Measurements from ENCODE around the gene SLC4A2.

SLC4A2 gene

DNA sequence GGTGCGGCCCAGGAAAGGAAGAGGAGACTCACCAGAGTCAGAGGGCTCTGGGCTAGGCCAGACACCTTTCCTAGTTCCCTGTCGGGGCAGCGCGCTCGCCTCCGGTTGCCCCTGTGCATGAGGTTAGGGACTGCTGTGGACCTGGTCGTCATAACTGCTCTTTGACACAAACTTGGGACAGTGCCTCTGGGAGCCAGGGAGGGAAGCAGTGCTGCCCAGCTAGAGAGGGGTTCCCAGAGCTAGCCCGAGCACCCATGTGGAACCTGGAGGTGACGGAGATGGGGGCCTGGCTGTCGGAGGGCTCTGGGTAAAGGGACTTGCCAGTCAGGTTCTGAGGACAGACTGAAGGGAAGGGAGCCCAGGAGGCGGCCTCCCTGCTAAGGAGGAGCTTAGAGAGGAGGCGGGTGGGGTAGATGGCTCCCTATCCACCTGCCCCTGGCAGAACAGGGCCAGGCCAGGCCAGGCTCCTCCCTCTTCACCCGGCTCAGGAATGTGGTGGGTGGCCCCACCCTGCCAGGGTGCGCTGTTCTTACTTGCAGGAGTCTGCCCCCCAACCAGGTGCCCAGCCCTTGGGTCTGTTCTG is 56.5 kb downstream of the SLC4A2 start:
- no peak for DNase-seq (ENCODE audit: low read depth in 2 of 2)

DNA sequence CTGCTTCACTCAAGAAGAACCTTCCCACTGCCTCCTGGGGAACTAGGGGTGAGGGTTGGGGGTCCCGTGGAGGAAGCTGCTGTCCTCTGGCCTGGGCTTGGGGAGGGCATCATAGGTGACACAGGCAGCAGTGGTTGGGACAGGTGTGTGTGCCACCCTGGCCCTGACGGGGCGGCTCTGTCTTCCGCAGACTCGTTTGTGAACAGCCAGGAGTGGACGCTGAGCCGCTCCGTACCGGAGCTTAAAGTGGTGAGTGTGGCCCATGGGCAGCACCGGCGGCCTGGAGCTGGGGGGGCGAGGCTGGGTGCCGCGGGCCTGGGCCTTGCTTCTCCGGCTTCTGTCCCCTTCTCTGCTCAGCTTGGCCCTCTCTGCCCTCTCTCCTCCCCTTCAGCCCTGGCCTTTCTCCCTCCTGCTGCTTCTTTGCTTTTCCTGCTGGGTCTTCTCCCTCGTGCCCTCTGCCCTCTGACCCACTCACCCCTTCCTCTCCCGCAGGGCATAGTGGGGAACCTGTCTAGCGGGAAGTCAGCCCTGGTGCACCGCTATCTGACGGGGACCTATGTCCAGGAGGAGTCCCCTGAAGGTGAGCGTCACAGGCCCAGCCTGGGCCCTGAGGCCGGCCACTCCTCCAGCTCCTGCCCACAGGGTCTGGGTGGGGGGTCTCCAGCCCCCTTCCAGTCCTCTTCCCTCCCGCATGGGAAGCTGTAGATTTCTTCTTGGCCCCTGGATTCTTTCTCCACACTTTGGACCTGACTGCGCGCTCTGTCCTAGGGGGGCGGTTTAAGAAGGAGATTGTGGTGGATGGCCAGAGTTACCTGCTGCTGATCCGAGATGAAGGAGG is 57.4 kb downstream of the SLC4A2 start:
- no peak for DNase-seq (ENCODE audit: low read depth in 2 of 2)

DNA sequence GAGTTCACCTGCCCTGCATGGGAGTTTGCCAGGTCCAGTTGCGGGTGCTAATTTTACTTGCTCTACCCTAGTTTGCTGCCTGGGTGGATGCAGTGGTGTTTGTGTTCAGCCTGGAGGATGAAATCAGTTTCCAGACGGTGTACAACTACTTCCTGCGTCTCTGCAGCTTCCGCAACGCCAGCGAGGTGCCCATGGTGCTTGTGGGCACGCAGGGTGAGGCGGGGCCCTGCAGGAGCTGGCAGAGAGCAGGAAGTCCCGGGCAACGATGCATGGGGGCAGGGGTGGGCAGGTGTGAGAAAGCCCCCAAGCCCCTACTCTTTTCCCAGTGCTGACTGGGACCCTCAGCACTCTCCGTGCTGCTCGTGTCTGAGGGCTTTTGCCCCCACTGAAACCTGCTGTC is 58.2 kb downstream of the SLC4A2 start:
- no peak for DNase-seq (ENCODE audit: low read depth in 2 of 2)

DNA sequence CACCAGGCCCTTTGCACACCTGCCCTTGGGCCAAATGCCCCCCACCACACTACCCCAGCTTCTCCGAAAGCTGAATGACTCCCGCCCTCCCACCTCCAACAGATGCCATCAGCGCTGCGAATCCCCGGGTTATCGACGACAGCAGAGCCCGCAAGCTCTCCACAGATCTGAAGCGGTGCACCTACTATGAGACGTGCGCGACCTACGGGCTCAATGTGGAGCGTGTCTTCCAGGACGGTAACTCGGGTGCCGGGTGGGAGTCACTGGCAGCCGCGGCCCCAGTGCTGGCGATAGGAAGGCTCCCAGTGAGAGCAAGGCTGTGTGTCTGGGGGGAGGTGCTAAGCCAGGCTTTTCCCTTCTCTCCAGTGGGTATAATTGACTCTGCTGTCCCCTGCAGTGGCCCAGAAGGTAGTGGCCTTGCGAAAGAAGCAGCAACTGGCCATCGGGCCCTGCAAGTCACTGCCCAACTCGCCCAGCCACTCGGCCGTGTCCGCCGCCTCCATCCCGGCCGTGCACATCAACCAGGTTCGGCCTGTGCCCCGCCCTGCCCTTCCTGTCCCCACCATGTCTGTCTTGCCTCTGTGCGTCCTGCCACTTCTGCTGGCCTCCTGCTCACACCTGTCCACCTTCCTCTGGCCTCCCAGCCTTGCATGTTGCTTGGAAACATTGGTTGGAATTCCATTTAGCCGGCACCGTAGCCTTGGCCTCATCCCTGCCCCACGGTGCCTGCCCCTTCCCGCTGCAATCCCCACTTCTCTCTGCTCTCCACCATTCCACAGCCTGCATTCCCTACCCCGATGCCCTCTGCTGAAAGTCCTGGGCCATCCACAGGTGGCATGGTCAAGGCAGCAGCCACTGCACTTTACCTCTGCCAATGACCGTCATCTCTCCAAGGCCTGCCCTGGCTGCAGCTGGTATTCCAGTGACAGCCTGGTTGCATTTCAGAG is 59.0 kb downstream of the SLC4A2 start:
- no peak for DNase-seq (ENCODE audit: low read depth in 2 of 2)

DNA sequence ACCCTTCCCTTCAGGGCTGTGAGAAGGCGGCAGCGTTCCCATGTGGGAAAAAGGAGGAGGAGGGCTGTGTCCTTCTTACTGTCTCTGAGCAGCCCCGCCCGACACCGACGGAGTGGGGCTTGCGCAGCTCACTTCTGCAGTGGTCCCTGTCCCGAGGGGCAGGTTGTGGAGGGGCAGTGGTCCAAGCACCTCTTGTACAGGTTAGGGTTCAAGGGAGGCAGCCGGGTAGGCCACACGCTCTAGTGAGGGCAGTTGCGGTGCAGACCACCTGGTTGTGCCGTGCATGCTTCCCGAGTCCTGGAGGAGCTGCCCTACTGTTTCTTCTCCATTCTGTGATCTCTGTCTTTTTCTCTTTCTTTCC is 59.6 kb downstream of the SLC4A2 start:
- no peak for DNase-seq (ENCODE audit: low read depth in 2 of 2)

DNA sequence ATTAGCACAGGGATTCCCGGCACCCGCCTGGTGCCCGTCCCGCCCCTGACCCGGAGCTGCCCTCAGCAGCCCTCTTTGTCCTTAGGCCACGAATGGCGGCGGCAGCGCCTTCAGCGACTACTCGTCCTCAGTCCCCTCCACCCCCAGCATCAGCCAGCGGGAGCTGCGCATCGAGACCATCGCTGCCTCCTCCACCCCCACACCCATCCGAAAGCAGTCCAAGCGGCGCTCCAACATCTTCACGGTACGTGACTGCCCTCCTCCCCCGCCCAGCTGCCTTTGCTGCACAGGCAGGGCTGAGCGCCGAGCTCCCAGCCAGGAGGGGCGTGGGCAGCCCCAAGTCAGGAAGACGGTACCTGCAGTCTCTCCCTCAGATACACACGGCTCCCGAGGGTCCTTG is 60.5 kb downstream of the SLC4A2 start:
- no peak for DNase-seq (ENCODE audit: low read depth in 2 of 2)

DNA sequence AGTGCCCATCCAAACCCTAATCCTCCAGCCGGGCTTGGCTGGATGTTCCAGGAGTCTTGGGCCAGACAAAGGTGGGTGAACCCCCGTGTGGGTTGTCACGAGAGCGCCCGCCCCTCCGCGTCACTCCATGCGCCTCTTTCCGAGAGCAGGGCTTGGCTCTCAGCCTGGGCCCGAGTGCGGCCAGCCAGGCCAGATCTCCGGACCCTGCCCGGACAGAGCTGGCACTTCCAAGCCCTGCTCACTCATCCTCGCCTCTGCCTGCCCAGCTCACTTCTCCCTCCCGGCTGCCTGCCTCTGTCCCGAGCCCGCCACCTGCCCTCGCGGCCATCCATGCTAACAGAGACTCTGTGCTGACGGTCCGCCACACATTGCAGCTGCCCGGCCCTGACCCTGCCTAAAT is 61.5 kb downstream of the SLC4A2 start:
- DNase-seq (ENCODE audit: low read depth in 2 of 2) = no peak

DNA sequence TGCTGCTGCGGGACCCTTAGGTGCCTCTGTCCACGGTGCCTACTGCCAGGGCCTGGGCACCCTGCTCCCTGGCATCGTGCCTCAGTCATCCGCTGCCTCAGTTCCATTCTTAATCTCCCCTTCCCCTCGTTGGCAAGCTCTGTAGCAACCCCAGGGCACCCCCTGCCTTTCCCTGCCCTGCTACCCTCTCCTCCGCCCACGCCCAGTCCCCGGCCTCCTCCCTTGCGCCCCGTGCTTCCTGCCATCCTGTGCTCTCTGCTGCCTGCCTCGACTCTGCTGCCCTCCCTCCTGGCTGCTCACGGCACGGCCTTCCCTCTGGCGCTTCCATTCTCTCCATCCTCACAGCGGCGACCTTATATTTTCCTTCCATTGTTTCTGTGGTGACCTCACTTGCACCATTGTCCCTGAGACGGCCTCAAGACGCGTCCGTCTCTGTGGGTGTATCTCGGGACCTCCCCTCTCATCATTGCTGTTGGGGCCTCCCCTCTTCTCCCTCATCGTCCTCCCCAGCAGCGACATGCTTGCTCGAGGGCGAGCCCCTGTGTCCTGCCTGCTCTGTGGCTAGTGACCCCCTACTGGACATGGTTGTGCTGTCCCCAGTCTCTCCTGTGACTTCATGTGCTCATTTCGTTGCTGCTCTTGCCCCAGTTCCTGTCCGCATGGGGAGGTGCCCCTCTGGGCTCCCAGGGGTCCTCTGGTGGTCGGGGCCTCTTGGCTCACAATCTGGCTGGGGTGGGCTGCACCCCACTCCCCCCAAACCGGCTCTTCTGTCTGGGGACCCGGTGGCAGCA is 62.2 kb downstream of the SLC4A2 start:
- DNase-seq (ENCODE audit: low read depth in 2 of 2) = no peak

DNA sequence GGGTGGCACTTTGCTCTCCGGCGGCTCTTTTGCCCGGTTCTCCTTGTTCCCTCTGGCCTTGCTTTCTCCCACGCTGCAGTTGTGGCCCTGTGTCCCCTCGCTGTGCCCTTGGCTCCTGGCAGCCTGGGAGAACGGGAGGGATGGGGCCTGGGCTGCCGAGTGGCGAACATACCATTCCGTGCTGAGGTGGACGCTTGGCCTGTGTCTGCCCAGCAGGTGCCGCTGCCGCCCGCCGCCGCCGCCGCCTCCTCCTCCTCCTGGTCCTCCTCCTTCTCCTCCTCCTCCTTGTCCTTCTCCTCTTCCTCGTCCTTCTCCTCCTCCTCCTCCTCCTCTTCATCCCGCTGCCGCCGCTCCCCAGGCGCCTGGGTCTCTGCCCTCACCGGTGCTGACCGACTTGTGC is 62.9 kb downstream of the SLC4A2 start:
- no peak for DNase-seq (ENCODE audit: low read depth in 2 of 2)

DNA sequence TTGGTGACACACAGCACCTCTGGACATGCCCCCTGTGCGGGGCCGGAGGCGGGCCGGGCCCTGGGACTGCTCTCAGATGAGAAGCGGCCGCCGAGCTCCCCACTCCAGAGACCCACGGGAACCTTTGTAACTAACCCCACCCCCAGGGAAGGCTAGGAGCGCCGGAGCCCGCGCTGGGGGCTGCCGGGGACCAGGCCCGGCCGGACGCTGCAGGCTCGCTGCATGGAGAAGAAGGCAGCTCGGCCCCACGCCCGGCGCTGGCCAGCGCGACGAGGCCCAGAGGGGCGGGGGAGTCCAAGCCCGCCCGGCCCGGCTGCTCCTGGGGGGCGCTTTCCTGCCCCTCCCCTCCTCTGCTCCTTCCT is 63.4 kb downstream of the SLC4A2 start:
- DNase-seq (ENCODE audit: low read depth in 2 of 2) = no peak

DNA sequence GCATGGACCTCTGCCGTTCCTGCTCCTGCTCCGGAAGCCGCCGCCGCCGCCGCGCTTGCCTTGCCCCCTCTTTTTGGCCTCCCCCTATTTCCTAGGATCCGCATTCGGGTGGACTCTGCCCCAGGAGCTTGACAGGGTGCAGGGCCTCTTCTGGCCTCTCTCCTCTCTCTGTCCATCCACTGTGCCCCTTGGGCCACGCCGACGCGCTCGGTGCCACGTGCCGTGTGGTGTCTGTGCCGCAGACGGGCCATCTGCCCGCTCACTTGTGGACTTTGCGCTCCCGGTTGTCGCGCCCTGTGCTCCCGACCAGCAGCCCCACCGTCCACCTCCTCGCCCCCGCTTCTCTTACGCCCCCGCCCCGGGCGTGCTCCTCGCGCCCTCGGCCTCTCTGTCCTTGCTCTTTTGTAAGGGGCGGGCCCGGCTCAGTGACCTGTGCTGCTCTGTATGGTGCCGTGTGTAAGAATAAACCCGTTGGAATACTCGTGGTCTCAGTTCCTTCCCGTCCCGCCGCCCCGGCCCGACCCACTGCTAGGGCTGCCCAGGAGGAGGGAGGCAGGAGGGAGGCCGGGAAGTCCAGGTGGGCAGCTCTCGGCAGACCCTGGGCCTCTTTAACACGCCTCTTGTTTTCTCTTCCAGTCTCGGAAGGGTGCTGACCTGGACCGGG is 63.9 kb downstream of the SLC4A2 start:
- no peak for DNase-seq (ENCODE audit: low read depth in 2 of 2)

DNA sequence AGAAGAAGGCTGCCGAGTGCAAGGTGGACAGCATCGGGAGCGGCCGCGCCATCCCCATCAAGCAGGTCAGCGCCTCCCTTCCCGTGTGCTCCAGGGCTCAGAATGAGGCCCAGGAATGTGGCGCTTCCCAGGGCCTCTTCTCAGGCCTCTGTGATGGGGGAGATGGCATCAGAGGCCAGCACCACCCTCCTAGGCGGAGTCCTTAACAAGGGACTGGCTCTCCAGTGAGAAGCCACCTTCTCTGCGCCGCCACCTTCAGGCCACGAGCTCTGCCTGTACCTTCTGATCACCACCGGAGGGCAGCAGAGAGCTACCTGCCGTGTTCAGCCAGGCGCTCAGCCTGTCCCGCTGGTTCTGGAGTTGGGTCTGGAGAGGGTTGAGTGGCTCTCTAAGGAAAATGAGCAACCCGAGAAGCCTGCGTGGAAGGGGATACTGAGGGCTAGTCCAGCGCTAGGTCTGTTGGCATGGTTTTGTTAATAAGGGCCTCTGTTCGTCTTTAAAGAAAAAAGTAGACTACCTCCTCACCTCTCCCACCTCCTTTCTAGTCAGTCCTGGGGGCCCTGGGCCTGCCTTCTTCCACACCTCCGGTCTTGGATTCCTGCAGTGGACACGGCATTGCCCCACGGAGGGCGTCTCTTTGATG is 64.6 kb downstream of the SLC4A2 start:
- DNase-seq (ENCODE audit: low read depth in 2 of 2) = peak; percentile 77 to 83

DNA sequence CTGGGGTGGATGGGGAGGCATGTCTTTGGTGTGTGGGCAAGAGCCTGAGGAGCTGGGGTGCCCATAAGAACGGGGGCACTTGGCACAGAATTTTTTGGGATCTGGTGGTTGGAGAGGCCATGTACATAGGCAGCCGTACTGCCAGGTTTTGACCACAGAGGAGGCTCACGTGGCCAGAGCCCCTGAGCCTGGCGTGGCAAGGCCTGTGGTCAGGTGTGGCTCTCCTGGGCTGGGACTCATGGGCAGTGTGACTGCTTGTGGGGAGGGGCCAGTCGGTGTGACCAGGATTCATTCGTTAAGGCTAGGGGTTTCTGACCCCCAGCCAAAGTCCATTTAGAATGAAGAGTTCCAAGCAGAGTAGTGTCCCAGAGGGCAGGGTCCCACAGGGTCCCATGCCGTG is 65.1 kb downstream of the SLC4A2 start:
- DNase-seq (ENCODE audit: low read depth in 2 of 2) = no peak

DNA sequence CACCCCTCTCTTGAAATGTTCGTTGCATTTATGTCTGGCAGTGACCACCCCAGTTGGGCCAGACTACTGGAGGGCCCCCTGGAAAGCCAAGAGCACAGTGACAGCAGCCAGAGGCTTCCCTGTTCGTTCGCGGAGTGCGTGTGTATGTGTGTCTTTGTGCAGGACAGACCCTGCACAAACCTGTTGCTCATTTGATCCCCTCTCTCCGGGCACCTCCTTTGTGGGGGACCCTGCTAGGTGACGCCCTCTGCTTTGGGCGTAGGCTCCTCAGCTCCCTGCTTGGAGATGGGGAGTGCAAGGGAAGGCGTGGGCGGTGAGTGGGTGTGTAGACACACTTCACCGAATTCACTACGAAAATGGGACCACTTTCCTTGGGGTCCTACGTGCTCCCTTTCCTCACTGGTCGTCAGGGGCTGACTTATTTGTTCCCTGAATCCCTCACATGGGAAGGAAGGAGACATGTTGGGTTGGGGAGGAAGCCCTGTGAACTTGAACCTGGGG is 65.6 kb downstream of the SLC4A2 start:
- no peak for DNase-seq (ENCODE audit: low read depth in 2 of 2)

DNA sequence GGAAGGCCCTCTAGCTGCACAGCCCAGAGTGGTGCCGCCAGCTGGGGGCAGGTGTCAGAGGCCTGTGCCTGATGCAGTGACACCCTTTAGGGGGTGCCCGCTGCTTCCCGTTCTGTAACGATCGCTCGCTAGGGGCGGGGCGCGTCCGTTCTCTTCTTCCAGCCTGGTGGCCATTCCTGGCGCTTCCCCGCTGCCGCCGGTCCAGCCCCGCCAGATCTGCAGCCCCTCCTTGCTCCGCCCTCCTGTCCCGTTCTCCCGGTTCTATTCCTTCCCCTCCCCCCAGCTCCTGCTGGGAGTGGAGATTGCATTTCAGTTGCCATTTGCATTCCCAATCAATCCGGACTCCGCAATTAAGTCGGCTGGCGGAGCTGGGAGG is 66.1 kb downstream of the SLC4A2 start:
- no peak for DNase-seq (ENCODE audit: low read depth in 2 of 2)

DNA sequence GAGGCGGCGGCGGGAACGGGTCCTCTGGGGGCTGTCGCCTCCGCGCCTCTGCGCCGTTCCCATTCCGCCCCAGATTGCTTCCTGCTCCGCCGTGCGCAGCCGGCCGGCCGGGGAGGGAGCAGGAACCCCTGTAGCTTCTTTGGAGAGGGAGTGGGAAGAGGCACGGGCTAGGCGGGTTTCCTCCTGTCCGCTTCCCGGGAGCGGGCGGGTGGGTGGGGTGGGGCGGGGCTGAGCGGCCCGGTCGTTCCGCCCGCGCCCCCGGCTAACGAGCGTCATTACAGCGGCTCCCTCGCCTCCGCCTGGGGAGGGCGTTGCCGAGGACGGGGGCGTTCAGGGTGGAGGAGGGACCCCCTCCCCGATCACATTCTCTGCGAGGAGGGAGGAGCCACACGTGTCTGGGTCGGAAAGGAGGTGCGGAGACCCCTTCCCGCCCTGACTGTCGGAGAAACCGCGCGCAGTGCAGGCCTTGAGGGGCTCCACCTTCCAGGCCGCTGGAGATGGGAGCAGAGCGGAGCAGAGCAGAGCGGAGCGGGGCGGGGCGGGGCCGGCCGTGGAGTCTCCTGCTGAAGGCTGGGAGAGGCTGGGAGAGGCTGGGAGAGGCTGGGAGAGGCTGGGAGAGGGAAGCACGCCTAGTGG is 66.6 kb downstream of the SLC4A2 start:
- no peak for DNase-seq (ENCODE audit: low read depth in 2 of 2)

Data from stimulated activated CD4-positive, alpha-beta T cell treated with anti-CD3 and anti-CD28 coated beads, Interleukin-1b, Interleukin-23, amount 100 ng/mL, for 4 hours (primary cell).